Measurements from ENCODE around the gene MON2.
"Not testable (repeated sequence)": the region's sequence is repeated elsewhere in the genome, so short reads cannot be mapped to it uniquely, and the experiment has no call there.

MON2 gene

DNA sequence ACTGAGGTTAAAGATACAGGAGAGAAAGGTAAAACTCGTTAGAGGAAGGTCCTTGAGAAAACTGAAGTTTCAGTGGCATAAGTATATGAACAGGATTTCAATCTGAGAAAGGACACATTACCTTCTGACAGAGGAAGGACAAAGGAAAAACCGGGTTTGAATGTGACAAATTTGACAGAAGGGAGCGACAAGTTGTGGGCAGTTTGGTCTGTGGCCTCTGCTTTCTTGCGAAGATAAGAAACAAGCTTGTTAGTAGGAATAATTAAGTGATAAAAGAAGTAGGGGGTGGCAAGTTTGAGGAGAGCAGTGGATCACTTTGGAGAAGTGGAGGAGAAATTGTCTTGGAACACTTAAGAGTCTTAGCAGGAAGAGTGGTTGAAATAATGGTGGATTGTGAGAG is 5.1 kb downstream of the MON2 start:
- DNase-seq = no peak

DNA sequence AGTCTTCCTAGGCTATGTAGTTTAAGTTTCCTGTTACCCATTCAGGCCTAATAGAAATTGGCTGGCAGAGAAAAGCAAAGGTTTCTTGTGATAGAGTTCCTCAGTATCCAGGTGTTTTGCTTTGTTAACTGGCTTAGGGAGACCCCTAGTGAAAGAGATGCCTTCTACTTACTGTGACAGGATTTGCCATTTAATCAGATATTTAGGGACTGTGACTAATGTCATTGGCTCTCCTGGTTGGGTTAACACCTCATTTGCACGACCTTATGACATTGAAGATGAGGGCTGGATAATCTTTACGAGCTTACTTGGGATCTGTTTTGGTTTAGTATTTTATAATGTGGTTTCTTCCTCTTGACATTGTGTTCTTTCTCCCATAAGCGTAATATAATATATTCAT is 5.8 kb downstream of the MON2 start:
- no peak for DNase-seq

DNA sequence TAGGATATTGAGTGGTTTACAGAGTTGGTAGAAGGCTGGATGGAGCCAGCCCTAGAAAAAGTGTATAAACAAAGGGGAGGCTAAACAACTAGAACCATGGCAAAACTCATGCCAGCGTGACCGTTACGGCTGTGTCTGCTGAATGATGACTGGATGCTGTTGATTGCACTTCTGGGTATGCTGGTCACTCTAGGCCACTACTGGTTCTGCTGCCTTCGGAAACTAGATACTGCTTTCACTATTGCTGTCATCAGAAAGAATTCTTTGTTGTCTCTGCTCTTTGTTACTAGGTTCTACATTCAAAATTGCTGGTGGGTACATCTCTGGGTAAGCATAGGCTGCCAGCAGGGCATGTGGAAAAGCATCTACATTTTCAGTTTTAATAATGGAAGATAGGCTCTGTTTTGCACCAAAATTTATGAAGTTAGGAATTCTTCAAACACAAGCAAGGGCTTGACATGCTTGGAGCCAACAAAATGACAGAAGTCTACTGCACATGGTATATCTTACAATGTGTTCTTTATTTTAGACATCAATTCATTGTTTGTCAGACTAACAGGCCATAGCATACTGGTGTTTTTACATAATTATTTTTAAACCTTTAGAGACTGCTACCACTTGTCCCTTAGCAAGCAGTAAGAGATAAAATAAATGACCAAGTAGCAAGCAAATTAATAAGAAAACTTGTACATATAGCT is 15.4 kb downstream of the MON2 start:
- DNase-seq = no peak

DNA sequence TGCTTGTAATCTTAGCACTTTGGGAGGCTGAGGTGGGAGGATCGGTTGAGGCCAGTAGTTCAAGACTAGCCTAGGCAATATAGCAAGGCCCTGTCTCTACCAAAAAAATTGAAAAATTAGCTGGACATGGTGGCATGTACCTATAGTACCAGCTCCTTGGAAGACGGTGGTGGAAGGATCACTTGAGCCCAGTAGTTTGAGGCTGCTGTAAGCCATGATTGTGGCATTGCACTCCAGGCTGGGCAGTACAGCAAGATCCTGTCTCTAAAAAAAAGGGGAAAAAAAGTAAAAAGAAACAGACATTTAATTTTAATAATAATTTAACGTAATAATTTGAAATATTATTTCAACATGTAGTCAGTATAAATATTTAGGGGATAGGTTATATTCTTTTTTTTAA is 16.1 kb downstream of the MON2 start:
- no peak for DNase-seq

DNA sequence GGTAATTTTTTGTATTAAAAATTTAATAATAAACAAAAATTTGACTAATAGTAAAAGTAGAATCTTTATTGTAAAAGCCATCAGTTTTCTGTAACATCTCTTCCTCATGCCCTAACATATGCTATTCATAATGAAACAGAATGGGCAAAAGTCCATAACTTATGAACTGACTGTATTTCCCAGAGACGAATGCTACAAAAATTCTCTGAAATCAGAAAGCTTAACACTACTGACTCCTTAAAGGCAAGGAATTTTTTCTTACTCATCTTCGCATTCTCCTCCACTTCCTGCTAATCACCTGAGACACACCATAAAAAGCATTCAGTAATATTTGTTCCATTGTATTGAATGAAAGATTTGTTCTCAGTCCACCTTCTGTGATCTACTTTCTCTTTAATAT is 17.6 kb downstream of the MON2 start:
- DNase-seq = no peak

DNA sequence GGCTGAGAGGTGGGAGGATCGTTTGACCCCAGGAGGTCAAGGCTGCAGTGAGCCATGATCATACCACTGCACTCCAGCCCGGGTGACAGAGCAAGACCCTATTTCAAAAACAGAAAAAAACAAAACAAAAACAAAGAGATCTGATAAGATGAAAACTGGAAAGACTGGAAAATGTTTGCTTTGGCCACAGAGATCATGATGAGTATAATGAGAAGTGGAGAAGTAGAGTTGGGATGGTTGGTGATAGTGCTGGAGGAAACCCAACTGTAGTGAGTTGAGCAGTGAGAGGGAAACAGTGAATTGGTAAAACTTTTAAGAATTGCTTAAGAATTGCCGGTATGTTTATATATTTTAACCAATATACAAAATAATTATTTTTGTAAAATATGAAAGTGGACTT is 39.2 kb downstream of the MON2 start:
- DNase-seq = no peak

DNA sequence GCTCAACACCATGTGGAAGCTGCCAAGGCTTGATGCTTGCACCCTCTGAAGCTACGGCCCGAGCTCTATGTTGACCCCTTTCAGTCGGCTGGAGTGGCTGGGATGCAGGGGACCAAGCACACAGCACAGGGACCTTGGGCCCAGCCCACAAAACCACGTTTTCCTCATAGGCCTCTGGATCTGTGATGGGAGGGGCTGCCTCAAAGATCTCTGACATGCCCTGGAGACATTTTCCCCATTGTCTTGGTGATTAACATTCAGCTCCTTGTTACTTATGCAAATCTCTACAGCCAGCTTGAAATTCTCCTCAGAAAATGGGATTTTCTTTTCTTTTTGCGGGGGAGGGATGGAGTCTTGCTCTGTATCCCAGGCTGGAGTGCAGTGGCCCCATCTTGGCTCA is 46.3 kb downstream of the MON2 start:
- DNase-seq = no peak

DNA sequence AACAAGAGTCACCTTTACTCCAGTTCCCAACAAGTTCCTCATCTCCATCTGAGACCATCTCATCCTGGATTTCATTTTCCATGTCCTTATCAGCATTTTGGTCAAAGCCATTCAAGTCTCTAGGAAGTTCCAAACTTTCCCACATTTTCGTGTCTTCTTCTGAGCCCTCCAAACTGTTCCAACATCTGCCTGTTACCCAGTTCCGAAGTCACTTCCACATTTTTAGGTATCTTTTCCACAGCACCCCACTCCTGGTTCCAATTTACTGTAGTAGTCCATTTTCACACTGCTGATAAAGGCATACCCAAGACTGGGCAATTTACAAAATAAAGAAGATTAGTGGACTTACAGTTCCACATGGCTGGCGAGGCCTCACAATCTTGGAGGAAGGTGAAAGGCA is 47.5 kb downstream of the MON2 start:
- DNase-seq = not testable (repeated sequence)

DNA sequence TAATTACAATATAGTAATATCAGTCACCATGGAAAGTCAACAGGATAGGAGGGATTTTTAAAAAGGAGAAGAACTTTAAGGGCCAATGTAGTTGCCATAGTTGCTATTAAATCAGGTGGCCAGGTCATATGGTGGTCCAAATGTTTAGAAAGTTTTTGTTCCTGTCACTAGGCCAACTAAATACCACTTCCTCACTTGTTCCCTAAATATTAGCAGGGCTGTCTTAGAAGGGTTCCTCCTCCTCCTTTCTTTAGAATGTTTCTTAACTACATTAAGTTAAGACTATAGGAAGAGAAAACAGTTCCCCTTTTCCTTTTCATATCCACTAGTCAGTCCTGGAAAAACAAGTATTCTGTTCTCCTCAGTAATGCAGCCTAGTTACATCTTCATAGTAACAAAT is 50.3 kb downstream of the MON2 start:
- DNase-seq = no peak

DNA sequence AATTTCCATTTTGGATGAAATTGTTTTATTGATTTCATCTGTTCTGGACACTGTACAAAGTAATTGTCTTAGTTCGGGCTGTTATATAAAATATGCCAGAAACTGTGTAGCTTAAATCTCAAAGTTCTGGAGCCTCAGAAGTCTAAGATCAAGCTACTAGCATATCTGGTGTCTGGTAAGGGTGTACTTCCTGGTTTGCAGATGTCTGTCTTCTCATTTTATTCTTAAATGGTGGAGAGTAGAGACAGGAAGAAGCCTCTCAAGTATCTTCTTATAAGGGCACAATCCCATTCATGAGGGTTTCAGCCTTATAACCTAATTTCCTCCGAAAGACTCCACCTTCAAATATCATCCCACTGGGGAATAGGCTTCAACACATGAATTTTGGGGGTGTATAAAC is 51.3 kb downstream of the MON2 start:
- DNase-seq = no peak

DNA sequence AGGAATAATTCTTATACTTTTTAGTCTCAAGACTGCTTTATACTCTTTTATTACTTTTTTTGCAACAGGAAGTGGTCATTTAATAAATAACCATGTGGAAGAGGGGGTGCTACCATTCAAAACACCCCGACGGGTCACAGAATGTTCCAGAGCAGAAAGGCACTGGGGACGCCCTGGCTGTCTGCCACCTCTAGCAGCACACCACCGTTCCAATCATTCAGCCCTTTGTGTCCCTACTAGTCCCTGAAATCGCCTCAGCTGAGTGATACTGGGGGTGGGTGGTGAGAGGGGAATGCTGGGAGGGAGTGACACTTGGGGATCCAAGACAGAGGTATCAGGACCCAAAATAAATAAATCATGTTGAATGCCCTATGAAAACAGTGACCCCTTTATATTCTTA is 52.4 kb downstream of the MON2 start:
- DNase-seq = no peak

DNA sequence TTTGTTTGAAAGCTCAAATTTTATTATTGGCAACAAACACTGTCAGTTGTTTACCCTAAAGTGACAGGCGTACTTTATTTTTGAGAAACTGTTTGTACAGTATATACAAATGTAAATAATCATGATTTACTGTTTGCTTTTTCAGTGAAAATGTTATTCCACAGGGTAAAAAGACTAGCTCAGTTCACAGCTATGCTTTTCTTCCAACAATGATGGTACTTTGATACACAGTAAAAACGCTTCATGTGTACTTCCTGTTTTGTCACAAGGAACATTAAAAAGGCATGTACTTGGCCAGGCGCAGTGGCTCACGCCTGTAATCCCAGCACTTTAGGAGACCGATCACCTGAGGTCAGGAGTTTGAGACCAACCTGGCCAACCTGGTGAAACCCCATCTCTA is 53.7 kb downstream of the MON2 start:
- no peak for DNase-seq

DNA sequence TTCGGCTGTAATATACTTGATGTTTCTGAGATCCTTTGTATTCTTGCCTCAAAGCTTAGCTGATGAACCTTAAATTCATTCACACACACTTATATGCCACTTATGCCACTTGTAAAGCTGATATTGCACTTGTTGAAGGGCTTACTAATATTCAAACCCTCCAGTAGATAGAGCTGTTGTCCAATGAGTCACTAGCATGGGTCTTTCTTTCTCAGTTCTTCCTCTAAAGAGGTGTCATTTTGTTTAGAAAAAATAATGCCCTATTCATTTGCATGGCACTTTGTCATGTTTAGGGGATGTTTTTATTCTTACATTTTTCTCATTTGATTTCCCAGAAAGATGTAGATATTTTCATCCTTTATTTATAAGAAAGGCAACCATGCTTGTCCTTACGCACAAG is 56.4 kb downstream of the MON2 start:
- no peak for DNase-seq

DNA sequence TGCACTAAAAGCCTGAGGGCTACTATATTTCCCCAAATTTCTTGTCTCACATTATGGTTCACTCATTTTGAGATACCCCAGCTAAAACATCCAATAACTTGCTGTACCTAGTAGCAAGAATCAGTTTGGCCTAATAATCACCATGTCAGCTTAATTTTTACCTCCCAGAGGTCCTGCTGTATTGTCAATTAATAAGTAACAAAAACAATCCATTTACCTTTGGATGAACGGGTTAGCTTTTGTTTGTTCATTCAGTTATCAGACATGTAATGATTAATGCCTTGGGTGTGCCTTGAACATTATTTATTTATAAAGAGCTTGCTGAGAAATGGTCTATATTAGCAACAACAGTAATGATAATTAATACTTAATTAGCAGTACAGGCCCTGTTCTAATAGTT is 57.0 kb downstream of the MON2 start:
- no peak for DNase-seq

DNA sequence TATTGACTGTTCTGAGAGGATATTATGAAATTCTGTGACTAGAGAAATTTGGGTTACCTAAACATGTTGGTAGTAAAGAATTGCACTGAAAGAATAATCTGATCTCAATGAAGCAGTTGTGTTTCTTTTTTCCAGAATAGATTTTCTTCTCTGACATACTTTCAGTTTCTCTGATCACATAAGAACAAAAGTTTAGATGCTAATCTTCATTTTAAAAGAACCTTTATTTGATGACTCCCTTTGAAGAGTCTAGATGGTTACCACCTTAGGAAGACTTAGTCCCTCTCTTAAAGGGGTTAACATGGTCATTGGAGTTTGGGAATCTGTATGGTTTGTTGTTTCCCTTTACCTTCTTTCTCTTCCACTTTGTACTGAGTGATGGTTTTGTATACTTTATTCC is 58.6 kb downstream of the MON2 start:
- DNase-seq = no peak

DNA sequence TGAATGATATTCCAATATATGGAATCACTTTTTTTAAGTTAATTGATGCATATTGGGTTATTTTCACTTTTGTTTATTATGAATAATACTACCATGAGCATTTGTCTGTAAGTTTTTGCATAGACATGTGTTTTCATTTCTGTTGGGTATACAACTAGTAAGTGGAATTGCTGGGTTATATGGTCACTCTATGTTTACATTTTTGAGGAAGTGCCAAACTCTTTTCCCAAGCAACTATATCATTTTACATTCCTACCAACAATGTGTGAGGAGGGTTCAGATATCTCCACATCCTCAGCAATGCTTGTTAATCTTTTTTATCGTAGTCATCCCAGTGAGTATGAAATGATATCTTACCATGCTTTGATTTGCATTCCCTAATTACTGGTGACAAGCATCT is 64.0 kb downstream of the MON2 start:
- no peak for DNase-seq

DNA sequence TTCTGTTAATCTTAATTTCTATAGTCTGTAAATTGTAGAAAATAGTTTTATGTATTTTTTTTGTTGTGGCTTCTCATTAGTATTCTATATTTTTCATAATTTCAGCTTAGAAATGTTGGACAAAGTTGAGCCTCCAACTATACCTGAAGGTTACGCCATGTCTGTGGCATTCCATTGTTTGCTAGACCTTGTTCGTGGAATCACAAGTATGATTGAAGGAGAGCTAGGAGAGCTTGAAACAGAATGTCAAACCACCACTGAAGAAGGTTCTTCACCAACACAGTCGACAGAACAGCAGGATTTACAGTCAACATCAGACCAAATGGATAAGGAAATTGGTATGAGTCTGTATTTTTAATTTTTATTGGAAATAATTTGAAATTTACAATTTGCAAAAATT is 65.7 kb downstream of the MON2 start:
- DNase-seq = no peak

DNA sequence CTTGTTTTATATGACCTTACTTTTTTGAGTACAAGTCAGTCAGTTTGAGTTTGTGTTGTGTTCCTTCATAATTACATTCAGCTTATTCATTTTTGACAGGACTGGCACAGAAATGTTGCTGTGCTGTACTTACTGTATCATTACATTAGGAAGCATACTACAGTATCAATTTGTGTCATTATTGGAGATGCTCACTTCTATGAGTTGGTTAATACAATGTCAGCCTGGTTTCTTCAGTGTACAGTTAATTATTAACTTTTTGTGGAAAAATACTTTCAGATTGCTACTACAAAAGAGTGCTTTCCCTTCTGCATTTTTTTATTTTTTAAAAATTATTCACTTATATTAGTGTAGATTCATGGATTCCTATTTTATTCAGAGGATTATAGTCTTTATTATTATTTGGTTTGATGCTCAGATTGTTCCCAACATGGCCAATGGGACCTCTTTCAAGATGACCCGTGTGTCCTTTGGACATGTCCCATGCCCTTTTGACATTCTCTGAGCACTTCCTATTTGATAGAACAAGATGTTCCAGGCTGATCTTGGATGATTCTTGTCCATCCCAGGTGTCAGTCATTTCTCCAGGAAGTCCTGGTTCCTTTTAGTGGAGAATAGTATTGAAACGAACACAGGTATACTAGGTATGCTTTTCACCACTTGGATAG is 66.6 kb downstream of the MON2 start:
- no peak for DNase-seq

DNA sequence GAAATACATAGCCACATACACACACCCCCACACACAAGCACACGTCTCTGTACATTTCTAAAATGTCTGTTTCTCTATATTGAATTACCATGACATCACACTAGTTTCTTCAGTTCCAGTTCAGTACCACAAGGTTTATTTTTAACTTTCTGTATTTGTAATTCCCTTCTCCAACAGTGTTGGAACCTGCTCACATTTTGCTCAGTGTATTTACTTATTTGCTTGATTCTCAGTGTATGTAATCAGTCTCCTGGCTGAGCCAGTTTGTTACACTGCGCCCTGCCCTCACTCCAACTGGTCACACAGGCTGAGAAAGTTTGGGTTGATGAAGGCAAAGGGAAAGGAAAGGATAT is 67.1 kb downstream of the MON2 start:
- no peak for DNase-seq

DNA sequence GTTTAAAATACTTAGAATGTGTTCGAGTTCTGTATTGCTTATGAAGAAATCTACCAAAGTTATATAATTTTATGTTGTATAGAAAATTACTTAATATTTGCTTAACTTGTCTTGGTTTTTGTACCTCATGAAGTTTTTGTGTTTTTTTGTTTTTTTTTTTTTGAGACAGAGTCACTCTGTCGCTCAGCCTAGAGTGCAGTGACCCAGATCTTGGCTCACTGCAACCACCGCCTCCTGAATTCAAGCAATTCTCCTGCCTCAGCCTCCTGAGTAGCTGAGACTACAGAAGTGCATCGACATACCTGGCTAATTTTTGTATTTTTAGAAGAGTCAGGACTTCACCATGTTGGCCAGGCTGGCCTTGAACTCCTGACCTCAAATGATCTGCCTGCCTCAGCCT is 69.9 kb downstream of the MON2 start:
- no peak for DNase-seq

DNA sequence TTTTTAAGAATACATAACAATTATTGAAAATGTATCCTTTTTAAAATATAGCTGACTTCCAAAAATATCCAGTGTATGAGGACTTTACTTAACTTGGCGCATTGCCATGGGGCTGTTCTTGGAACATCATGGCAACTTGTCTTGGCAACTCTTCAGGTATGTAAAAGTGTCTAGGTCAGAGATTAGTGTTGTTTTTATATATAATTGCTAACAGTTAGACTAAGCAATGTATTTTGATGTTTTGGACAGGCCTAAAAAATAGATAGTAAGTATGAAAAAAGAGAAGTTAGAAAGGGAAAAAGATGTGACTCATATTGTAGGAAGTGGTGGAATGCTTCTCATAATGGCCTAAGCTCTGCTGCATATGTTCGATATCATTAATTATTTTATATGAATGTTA is 70.9 kb downstream of the MON2 start:
- DNase-seq = peak in 1 of 2 experiments; percentile 58

DNA sequence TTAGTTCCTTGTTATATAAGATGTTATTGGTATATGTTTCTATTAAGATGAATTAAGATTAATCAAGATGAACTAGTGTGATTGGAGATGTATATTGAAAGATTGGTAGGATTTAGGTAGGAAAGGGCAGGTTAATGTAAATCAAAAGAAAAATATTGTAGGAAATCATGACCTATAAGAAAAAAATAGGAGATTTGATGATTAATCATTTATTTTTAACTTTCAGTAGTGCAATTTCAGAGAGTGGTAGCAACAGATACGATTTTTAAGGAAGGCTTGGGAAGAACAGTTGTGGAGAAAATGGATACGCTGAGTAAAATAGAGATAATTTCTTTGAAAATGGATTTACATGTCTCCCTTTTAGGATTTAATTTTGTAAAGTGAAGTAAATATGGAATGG is 73.7 kb downstream of the MON2 start:
- no peak for DNase-seq

DNA sequence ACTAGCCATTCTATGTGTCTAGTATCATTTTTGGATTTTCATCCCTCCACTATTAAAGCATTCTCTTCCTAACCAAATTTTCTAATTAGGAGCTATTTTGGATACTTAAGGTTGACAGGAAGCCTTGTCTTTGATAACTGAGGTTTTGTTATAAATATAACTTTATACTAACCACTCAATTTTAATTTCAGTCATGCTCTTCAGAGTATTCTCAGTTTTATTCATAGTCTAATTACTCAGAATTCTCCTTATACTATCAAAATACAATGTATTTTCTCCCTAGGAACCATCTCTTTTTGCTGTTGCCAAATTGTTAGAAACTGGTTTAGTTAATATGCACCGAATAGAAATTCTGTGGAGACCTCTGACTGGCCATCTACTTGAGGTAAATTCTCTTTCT is 76.2 kb downstream of the MON2 start:
- DNase-seq = no peak

DNA sequence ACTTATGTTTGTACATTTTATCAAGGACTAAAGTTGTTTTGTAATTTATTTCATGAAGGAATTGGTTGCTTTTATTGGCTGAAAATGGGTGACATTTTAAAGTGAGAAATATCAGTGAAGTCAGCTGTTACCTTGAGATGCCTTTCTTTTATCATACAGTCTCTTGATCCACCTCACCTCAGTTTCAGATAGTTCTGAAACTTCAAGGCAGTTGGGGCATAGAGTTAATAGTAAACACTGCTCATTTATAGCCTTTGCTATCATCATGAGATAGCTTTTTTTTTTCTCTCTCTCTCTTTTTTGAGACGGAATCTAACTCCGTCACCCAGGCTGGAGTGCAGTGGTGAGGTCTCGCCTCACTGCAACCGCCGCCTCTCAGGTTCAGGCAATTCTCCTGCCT is 76.7 kb downstream of the MON2 start:
- DNase-seq = no peak

DNA sequence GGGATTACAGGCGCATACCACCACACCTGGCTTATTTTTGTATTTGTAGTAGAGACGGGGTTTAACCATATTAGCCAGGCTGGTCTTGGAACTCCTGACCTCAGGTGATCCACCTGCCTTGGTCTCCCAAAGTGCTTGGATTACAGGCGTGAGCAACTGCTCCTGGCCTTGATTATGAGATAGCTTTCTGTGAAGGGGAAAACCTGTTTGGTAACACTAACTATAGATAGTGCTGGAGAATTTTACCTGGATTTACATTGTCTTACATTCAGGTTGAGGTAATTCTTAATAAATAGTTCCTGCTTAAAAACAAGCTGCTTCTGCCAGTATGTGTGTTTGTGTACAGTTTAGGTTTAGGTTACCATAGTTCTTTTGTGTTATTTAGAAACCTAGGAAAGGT is 77.1 kb downstream of the MON2 start:
- DNase-seq = no peak
